Neural cell (in vitro differentiated cells): ENCODE measurements around the gene CLN6. TPM values are rescaled to one million over a fixed set of nuclear protein-coding genes. Genes with fewer than 3 reads are reported as not detected.
"Not testable (repeated sequence)": the region's sequence is repeated elsewhere in the genome, so short reads cannot be mapped to it uniquely, and the experiment has no call there.

ENCODE experiments used
- H2AFZ ChIP-seq: fragments of 200-600, 300-800 bp; sonication (generic), shearing (Covaris generic); 2 replicates; pipeline ENCODE4 v1.6.0; 2014; ENCODE audit warnings: low read depth, mild to moderate bottlenecking, antibody characterized with exemption, low read length, moderate library complexity
- H3F3A ChIP-seq: fragments of 200-600 bp; shearing (Covaris generic); 2 replicates; pipeline ENCODE4 v1.6.1; 2016; ENCODE audit warnings: mild to moderate bottlenecking, moderate library complexity, mixed read lengths, antibody characterized with exemption, low read length; ENCODE audit not compliant: insufficient read depth, poor library complexity, severe bottlenecking
- H3K27ac ChIP-seq: fragments of 200-600, 300-800 bp; sonication (generic), shearing (Covaris generic); 2 replicates; pipeline ENCODE4 v1.5.1; 2014; ENCODE audit warnings: mild to moderate bottlenecking, low read length, moderate library complexity
- H3K27me3 ChIP-seq: fragments of 300-800, 200-600 bp; sonication (generic), shearing (Covaris generic); 2 replicates; pipeline ENCODE4 v1.6.0; 2014; ENCODE audit warnings: mild to moderate bottlenecking, low read depth, low read length, moderate library complexity; ENCODE audit not compliant: insufficient read depth
- H3K36me3 ChIP-seq: fragments of 300-800, 200-600 bp; sonication (generic), shearing (Covaris generic); 2 replicates; pipeline ENCODE4 v1.5.1; 2014; ENCODE audit warnings: mild to moderate bottlenecking, antibody characterized with exemption, low read length, moderate library complexity; ENCODE audit not compliant: insufficient read depth
- H3K4me2 ChIP-seq: fragments of 300-800, 200-600 bp; sonication (generic), shearing (Covaris generic); 2 replicates; pipeline ENCODE4 v1.6.0; 2014; ENCODE audit warnings: mild to moderate bottlenecking, low read length
- H3K4me3 ChIP-seq: fragments of 300-800, 200-600 bp; sonication (generic), shearing (Covaris generic); 2 replicates; pipeline ENCODE4 v1.5.1; 2014; ENCODE audit warnings: mild to moderate bottlenecking, low read length, moderate library complexity
- H3K79me2 ChIP-seq: fragments of 200-600 bp; shearing (Covaris generic); replicated peaks from 2 replicates; pipeline ENCODE4 v1.6.0; 2014; ENCODE audit warnings: mild to moderate bottlenecking, low read length, moderate library complexity; ENCODE audit not compliant: insufficient read depth
- H3K9ac ChIP-seq: fragments of 300-800, 200-600 bp; sonication (generic), shearing (Covaris generic); 2 replicates; pipeline ENCODE4 v1.6.1; 2016; ENCODE audit warnings: mild to moderate bottlenecking, low read length, mixed read lengths
- H3K9me2 ChIP-seq: fragments of 200-600 bp; shearing (Covaris generic); 2 replicates; pipeline ENCODE4 v1.6.1; 2016; ENCODE audit warnings: mild to moderate bottlenecking, low read length, mixed read lengths; ENCODE audit not compliant: insufficient read depth
- H3K9me3 ChIP-seq: fragments of 200-600, 300-800 bp; sonication (generic), shearing (Covaris generic); 2 replicates; pipeline ENCODE4 v1.6.1; 2016; ENCODE audit warnings: mild to moderate bottlenecking, mixed run types, low read length, moderate library complexity, mixed read lengths
- H4K20me1 ChIP-seq: fragments of 200-600 bp; shearing (Covaris generic); 2 replicates; pipeline ENCODE4 v1.6.1; 2016; ENCODE audit warnings: mild to moderate bottlenecking, mixed run types; ENCODE audit not compliant: insufficient read depth
- EP300 ChIP-seq: fragments of 450-650 bp; conservative IDR thresholded peaks from 2 replicates; pipeline ENCODE4 v1.6.1; 2014; ENCODE audit warnings: antibody characterized with exemption, mild to moderate bottlenecking, moderate library complexity; ENCODE audit not compliant: poor library complexity, severe bottlenecking
- EZH2 ChIP-seq: fragments of 200-600, 300-800 bp; shearing (Covaris generic), sonication (generic); IDR thresholded peaks from 2 replicates; pipeline ENCODE4 v1.6.1; 2014; ENCODE audit warnings: antibody characterized with exemption, low read length, borderline replicate concordance, mild to moderate bottlenecking; ENCODE audit not compliant: insufficient read depth, poor library complexity, severe bottlenecking
- MXI1 ChIP-seq: fragments of 450-650 bp; conservative IDR thresholded peaks from 2 replicates; pipeline ENCODE4 v1.6.1; 2014; ENCODE audit warnings: antibody characterized with exemption, mild to moderate bottlenecking; ENCODE audit not compliant: poor library complexity, severe bottlenecking
- POLR2AphosphoS5 ChIP-seq: IDR thresholded peaks from 2 replicates; pipeline ENCODE4 v1.6.1; 2012
- RAD21 ChIP-seq: fragments of 450-650 bp; conservative IDR thresholded peaks from 2 replicates; pipeline ENCODE4 v1.6.1; 2014; ENCODE audit warnings: antibody characterized with exemption, mild to moderate bottlenecking, moderate library complexity
- SMC3 ChIP-seq: fragments of 450-650 bp; conservative IDR thresholded peaks from 2 replicates; pipeline ENCODE4 v1.6.1; 2014; ENCODE audit warnings: antibody characterized with exemption, mild to moderate bottlenecking, moderate library complexity; ENCODE audit not compliant: poor library complexity
- TAF1 ChIP-seq: IDR thresholded peaks from 2 replicates; pipeline ENCODE4 v1.6.1; 2012; ENCODE audit warnings: low read depth
- polyA plus RNA-seq: library from polyadenylated mRNA; depleted of rRNA; stranded (reverse); fragments of >200 nt; gene quantifications from 2 replicates; pipeline ENCODE4 v1.2.3, GENCODE V29; 2014
- TF ChIP-seq, protein P1 (sequence below): IDR thresholded peaks from 2 replicates; pipeline ENCODE4 v1.6.1; 2012; ENCODE audit warnings: borderline replicate concordance
- TF ChIP-seq, protein P2 (sequence below): fragments of 450-650 bp; IDR thresholded peaks from 2 replicates; pipeline ENCODE4 v1.5.1; 2014; ENCODE audit warnings: antibody characterized with exemption, mild to moderate bottlenecking, moderate library complexity; ENCODE audit not compliant: poor library complexity, severe bottlenecking

Gene CLN6
- polyA plus RNA-seq, 1 donor from 2014 or later, result 4.9 TPM

DNA sequence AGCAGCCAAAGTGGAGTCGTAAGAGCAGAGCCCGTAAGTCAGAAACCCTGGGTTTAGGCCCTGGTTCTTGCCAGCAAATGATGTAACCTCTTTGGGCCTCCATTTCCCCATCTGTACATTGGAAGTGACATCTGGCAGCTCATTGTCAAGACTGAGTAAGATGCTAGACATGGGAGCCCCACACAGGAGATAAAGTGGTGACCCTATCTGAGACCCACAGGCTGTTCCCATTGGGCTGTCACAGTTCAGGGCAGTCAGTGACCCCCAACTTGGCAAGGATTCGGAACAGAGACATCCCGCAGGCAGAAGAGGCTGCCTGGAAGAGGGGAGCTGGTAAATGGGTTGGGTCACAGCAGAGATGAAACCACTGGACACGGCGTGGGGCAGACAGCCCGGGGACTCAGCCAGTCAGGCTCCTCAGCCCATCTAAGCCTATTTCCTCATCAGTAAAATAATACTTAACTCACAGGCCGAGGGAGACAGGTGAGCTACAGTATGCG, 1.8 kb downstream of the CLN6 start:
- Histone ChIP-seq H3K9ac (no peak overlapping the region), H3K79me2 (no peaks in the 10 kb centered on the region), H3K9me3 (no peaks in the 10 kb centered on the region), H2AFZ (no peak overlapping the region), H3K27me3 (no peaks in the 10 kb centered on the region), H3K27ac (no peak overlapping the region), H3K4me2 (no peak overlapping the region), H3K9me2 (no peaks in the 10 kb centered on the region), H3K4me3 (no peak overlapping the region), H3K36me3 (no peaks in the 10 kb centered on the region), H3F3A (no peaks in the 10 kb centered on the region), H4K20me1 (no peaks in the 10 kb centered on the region)
- TF ChIP-seq RAD21, result no peak
- TF ChIP-seq SMC3, result no peak
- TF ChIP-seq, protein P1, sequence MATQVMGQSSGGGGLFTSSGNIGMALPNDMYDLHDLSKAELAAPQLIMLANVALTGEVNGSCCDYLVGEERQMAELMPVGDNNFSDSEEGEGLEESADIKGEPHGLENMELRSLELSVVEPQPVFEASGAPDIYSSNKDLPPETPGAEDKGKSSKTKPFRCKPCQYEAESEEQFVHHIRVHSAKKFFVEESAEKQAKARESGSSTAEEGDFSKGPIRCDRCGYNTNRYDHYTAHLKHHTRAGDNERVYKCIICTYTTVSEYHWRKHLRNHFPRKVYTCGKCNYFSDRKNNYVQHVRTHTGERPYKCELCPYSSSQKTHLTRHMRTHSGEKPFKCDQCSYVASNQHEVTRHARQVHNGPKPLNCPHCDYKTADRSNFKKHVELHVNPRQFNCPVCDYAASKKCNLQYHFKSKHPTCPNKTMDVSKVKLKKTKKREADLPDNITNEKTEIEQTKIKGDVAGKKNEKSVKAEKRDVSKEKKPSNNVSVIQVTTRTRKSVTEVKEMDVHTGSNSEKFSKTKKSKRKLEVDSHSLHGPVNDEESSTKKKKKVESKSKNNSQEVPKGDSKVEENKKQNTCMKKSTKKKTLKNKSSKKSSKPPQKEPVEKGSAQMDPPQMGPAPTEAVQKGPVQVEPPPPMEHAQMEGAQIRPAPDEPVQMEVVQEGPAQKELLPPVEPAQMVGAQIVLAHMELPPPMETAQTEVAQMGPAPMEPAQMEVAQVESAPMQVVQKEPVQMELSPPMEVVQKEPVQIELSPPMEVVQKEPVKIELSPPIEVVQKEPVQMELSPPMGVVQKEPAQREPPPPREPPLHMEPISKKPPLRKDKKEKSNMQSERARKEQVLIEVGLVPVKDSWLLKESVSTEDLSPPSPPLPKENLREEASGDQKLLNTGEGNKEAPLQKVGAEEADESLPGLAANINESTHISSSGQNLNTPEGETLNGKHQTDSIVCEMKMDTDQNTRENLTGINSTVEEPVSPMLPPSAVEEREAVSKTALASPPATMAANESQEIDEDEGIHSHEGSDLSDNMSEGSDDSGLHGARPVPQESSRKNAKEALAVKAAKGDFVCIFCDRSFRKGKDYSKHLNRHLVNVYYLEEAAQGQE, result no peak
- no peak for TF ChIP-seq POLR2AphosphoS5
- no peak for TF ChIP-seq TAF1
- TF ChIP-seq EZH2, result no peak

DNA sequence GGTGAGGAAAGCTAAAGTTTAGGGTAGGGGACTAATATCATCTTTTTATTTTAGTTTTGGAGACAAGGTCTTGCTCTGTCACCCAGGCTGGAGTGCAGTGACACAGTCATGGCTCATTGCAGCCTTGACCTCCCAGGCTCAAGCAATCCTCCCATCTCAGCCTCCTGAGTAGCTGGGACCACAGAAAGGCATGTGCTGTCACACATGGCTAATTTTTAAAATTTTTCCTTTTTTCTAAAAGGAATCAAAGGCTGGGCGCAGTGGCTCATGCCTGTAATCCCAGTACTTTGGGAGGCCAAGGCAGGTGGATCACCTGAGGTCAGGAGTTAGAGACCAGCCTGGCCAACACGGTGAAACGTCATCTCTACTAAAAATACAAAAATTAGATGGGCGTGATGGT, 4.1 kb downstream of the CLN6 start:
- H3K9me2 ChIP-seq, H3K79me2 ChIP-seq, H3K4me3 ChIP-seq, H4K20me1 ChIP-seq, H3K4me2 ChIP-seq, H3K9ac ChIP-seq, H3K27ac ChIP-seq, H2AFZ ChIP-seq, H3K36me3 ChIP-seq, H3K27me3 ChIP-seq, H3F3A ChIP-seq, H3K9me3 ChIP-seq: not testable (repeated sequence)

DNA sequence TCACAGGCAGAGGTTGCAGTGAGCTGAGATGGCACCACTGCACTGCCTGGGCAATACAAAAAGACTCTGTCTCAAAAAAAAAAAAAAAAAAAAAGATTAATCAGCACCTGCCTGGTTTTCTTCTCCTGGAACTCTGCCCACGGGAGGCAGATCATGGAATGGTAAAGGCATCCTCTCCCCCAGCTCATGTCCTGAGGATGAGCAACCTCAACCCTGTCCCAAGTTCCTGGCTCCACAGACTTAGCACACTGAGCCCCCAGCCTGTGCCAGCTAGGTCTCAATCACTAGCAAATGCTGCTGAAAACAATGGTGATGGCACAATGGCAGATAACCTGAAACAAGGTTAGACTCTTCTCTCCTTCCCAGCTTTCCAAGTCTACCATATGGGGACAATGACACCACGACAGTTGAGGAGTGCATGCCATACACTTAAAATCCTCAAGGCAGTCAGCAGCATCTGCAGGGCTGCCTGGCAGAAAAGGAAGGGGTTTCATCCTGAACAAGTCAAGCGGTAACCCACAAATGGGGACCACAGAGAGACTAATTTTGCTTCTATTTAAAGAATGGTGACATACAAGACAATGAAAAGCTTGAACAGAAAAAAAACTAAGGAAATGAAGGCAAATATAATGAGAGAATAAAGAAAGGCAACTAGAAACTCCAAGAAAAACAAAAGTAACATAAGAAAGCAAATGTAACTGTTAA, 4.8 kb downstream of the CLN6 start:
- H2AFZ ChIP-seq, result no peak overlapping the region

More for the DNA sequence above, 4.8 kb downstream of the CLN6 start:
- TF ChIP-seq POLR2AphosphoS5, result no peak
- no peak for TF ChIP-seq EZH2
- TF ChIP-seq, protein P1, result no peak
- no peak for TF ChIP-seq RAD21
- no peak for TF ChIP-seq MXI1
- TF ChIP-seq, protein P2, sequence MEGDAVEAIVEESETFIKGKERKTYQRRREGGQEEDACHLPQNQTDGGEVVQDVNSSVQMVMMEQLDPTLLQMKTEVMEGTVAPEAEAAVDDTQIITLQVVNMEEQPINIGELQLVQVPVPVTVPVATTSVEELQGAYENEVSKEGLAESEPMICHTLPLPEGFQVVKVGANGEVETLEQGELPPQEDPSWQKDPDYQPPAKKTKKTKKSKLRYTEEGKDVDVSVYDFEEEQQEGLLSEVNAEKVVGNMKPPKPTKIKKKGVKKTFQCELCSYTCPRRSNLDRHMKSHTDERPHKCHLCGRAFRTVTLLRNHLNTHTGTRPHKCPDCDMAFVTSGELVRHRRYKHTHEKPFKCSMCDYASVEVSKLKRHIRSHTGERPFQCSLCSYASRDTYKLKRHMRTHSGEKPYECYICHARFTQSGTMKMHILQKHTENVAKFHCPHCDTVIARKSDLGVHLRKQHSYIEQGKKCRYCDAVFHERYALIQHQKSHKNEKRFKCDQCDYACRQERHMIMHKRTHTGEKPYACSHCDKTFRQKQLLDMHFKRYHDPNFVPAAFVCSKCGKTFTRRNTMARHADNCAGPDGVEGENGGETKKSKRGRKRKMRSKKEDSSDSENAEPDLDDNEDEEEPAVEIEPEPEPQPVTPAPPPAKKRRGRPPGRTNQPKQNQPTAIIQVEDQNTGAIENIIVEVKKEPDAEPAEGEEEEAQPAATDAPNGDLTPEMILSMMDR, result no peak
- TF ChIP-seq EP300, result no peak
- TF ChIP-seq TAF1, result no peak
- TF ChIP-seq SMC3, result no peak
- no peak overlapping the region for H3K27ac ChIP-seq
- H3K9me3 ChIP-seq, result no peaks in the 10 kb centered on the region
- no peak overlapping the region for H3K4me2 ChIP-seq
- no peak overlapping the region for H3K4me3 ChIP-seq
- no peaks in the 10 kb centered on the region for H4K20me1 ChIP-seq
- H3K9ac ChIP-seq, result no peak overlapping the region
- no peaks in the 10 kb centered on the region for H3K27me3 ChIP-seq
- no peaks in the 10 kb centered on the region for H3K36me3 ChIP-seq
- no peaks in the 10 kb centered on the region for H3K9me2 ChIP-seq
- H3F3A ChIP-seq, result no peaks in the 10 kb centered on the region
- no peaks in the 10 kb centered on the region for H3K79me2 ChIP-seq
